NB4 (cell line): ENCODE results near the gene TMEM126A.
A peak's percentile ranks its signal among the peaks of the same experiment; 100 is the strongest.
"Not testable (repeated sequence)": the region's sequence is repeated elsewhere in the genome, so short reads cannot be mapped to it uniquely, and the experiment has no call there.

Source experiments
- DNase-seq: peaks from one replicate; pipeline ENCODE4 v3.0.0; 2010; ENCODE audit warnings: low read depth
- H3K4me3 ChIP-seq: one replicate; pipeline ENCODE4 v1.5.1; 2011; ENCODE audit warnings: mild to moderate bottlenecking, low read depth, low read length, moderate library complexity
- MYC ChIP-seq: IDR thresholded peaks from 2 replicates; pipeline ENCODE4 v1.6.1; 2011; ENCODE audit warnings: low read depth, low read length
- POLR2A ChIP-seq: IDR thresholded peaks from 2 replicates; pipeline ENCODE4 v1.6.1; 2011; ENCODE audit warnings: mild to moderate bottlenecking; ENCODE audit not compliant: insufficient read length; ENCODE audit errors: extremely low read depth
- TF ChIP-seq, protein P1 (sequence below): IDR thresholded peaks from 2 replicates; pipeline ENCODE4 v1.6.1; 2011; ENCODE audit warnings: low read depth, low read length
- TF ChIP-seq, protein P2 (sequence below): IDR thresholded peaks from one replicate; pipeline ENCODE4 v1.5.1; 2012; ENCODE audit warnings: low read depth, low read length

Gene TMEM126A

DNA sequence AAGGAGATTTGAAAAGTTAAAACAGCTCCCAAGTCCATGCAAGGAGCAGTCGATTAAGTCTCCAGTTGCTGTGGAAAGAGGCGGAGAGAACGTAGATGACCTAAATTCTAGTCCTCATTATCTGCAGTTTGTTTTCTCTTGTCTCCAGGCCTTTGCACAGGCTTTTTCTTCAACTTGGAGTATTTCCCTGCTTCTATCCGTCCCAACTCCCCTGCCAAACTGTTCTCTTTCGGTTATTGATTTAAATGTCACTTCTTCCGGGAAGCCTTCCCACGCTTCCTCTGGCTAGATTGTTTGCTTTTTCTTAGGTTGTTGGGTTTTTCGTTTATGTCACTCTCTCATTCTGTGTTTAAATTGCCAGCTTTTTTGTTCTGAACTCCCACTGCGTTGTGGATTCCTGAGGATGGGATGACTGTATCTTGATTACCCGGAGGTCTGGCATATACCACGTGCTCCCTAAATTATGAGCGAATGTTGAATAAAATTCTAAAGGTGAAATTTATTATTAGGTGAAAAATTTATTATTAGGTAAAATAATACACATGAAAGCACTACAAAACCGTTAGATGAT, 18.9 kb upstream of the TMEM126A start:
- no peak for DNase-seq
- peak overlapping the region; percentile 77 for H3K4me3 ChIP-seq
- TF ChIP-seq, protein P1, sequence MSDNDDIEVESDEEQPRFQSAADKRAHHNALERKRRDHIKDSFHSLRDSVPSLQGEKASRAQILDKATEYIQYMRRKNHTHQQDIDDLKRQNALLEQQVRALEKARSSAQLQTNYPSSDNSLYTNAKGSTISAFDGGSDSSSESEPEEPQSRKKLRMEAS: peak; percentile 90
- TF ChIP-seq, protein P2, sequence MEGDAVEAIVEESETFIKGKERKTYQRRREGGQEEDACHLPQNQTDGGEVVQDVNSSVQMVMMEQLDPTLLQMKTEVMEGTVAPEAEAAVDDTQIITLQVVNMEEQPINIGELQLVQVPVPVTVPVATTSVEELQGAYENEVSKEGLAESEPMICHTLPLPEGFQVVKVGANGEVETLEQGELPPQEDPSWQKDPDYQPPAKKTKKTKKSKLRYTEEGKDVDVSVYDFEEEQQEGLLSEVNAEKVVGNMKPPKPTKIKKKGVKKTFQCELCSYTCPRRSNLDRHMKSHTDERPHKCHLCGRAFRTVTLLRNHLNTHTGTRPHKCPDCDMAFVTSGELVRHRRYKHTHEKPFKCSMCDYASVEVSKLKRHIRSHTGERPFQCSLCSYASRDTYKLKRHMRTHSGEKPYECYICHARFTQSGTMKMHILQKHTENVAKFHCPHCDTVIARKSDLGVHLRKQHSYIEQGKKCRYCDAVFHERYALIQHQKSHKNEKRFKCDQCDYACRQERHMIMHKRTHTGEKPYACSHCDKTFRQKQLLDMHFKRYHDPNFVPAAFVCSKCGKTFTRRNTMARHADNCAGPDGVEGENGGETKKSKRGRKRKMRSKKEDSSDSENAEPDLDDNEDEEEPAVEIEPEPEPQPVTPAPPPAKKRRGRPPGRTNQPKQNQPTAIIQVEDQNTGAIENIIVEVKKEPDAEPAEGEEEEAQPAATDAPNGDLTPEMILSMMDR: no peak
- peak; percentile 76 for TF ChIP-seq MYC
- TF ChIP-seq POLR2A: no peak

DNA sequence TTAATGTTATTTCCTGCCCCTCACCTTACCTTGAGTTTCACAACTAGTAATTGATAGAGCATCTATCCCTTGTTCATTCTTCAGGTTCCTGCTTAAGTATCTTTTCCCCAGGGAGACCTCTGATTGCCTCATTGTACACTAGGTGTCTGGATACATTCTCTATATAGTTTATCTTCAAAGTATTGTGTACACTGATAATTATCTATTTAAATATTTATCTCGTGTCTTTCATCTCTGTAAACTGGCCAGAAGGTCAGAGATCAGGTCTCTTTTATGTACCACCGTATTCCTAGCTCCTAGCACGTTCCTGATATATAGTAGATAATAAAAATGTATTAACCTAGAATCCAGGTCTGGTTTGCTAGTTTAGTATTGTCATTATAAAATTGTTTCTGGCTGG, 13.0 kb upstream of the TMEM126A start:
- TF ChIP-seq, protein P2: no peak
- TF ChIP-seq MYC (no peak), POLR2A (no peak)
- TF ChIP-seq, protein P1: no peak
- no peak overlapping the region for H3K4me3 ChIP-seq
- DNase-seq: no peak

DNA sequence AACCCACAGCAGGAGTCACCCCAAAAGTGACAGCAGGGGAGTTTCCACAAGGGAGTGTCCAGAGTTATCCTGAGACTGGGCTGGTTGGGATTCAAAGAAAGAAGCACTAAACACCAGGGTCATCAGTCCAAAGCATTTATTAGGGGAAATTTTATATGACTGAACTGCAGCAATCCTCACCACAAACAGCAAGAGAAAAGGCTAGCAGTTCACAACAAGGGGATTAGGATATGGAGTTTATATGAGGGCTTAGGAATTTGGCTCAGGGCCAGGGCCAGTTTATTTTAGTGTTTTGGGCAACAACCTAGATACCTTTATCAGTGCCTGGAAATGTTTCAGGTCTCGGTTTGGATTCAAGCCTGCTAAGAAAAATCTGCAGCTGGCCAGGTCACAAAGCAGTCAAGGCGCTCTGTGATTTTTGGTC, 4.6 kb upstream of the TMEM126A start:
- DNase-seq: no peak
- no peak overlapping the region for H3K4me3 ChIP-seq
- TF ChIP-seq, protein P2: no peak
- TF ChIP-seq, protein P1: no peak

DNA sequence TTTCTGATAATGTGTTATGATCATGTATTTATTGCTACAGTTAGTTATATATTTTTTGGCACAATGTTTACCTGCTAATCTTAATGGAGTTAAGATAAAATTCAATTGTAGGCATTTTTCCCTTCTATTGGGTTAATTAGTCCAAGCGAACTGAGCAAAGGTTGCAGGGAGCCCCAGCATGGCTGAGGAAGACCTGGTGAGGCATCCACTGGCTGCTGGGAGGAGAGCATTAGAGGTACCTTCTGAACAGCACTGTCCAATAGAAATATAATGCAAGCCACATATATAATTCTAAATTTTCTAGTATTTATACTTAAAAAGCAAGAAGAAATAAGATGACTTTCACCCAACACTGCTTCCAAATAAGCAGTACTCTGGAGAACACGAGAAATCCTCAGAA, 689 bp upstream of the TMEM126A start:
- DNase-seq: no peak

DNA sequence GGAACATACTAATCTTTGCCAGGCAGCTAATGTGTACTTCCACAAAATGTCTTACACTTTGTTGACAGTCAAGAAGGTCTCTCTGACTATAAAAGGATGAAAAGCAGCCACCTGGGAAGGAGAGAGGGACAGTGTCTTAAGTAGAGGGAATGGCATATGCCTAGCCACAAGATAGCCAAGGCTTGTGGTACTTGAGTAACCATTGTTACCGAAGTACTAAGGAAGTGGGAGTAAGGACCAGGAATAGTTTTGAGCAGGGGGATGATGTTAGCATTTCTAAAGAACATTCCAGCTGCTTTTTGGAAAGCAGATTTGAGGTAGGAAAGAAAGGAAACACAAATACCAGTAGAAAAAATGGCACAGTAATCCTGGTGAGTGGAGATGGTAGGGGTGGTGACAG, 3.4 kb downstream of the TMEM126A start:
- no peak overlapping the region for H3K4me3 ChIP-seq
- no peak for DNase-seq
- TF ChIP-seq, protein P1: no peak
- TF ChIP-seq, protein P2: no peak
- TF ChIP-seq POLR2A (no peak), MYC (no peak)

More for the DNA sequence above, 689 bp upstream of the TMEM126A start:
- H3K4me3 ChIP-seq: peak overlapping the region; percentile 82
- TF ChIP-seq, protein P2: no peak

DNA sequence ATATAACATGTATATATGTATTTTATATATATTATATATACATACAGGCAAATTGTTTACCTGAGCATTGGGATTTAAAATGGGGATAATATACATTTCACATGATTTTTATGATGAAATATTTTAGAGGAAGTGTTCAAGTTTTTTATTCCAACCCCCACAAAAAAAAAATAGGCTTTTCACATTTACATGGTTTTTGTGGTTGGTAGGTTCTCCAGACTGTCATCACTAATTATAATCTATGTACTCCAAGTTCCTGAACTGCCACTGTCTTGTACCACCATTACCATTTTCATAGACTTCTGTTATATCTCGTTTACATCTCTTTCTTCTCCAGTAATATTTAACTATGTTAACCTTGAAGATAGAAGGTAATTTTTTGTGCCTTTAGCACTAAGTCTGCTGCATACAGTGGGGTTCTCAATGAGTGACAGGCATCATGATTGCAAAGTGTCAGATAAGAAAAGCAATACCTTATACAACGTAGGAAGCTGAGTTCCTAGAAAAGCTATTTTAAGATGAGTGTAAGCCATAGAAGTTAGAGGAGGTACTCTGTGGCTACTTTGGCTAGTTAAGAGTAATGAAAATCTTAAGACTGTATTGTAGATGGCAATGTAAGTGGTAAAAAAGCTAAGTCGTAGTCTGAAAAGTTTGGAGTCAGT, 5.2 kb downstream of the TMEM126A start:
- H3K4me3 ChIP-seq: no peak overlapping the region
- TF ChIP-seq MYC: no peak
- TF ChIP-seq, protein P1: no peak
- TF ChIP-seq POLR2A: no peak
- TF ChIP-seq, protein P2: no peak
- peak; percentile 35 for DNase-seq

DNA sequence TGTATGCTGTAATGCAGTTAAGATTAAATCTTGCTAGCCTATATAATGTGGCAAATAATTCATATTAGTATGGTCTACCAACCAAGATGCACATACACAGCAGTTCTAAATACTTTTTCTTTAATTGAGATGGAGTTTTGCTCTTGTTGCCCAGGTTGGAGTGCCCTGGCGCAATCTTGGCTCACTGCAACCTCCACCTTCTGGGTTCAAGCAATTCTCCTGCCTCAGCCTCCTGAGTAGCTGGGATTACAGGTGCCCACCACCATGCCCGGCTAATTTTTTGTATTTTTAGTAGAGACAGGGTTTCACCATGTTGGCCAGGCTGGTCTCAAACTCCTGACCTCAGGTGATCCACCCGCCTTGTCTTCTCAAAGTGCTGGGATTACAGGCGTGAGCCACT, 6.6 kb downstream of the TMEM126A start:
- not testable (repeated sequence) for H3K4me3 ChIP-seq, DNase-seq
